ENCODE results near the gene ABCC1. TPM values are rescaled to one million over a fixed set of nuclear protein-coding genes. Genes with fewer than 3 reads are reported as not detected.

Gene ABCC1
- total RNA-seq, 1 experiment from 2014 or later: 56.4 TPM

DNA sequence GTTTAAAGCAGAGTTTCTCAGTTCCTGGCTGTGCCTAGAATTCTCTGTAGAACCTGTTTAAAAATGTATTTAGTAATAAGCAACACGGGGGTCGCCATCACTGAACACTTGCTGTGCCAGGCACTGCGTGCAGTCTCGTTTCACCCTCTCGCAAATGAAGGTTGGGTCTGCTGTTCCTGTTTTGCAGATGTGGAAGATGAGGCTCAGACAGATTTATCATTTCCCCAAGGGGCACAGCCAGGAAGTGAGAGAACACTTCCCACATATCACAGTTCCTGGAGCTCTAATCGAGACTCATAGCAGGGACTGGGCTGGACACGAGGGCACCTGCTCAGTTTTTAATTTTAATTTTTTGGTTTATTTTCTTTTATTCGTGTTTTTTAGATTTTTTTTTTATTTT, 151.2 kb downstream of the ABCC1 start:
- no peak overlapping the region for H2BK20ac ChIP-seq (ENCODE audit: low read depth, low read length, poor library complexity, severe bottlenecking)
- no peak overlapping the region for H2BK12ac ChIP-seq (ENCODE audit: insufficient read length, low read depth, low read length)
- no peak overlapping the region for H4K8ac ChIP-seq (replicated peaks; ENCODE audit: insufficient read length, low read depth, low read length)
- H3K4ac ChIP-seq (ENCODE audit: low read depth, low read length): no peak overlapping the region
- H3K27ac ChIP-seq (ENCODE audit: insufficient read length, low read depth, low read length): no peak overlapping the region
- no peak overlapping the region for H3K14ac ChIP-seq (ENCODE audit: insufficient read depth, low read length)
- Mint-ChIP-seq H3K4me3 (no peak overlapping the region), H3K36me3 (ENCODE audit: insufficient read depth in 1 of 3, low read depth in 3 of 3) (peaks cover 36 to 73% (median 69%) of the 10 kb centered on the region in 3 experiments; a peak in 6 of 7 replicates), H3K27ac (no peak overlapping the region; a peak in 1 of 7 replicates), H3K9me3 (no peaks in the 10 kb centered on the region), H3K4me1 (peaks cover 0 to 7% of the 10 kb centered on the region in 2 experiments; a peak in 2 of 4 replicates), H3K27me3 (ENCODE audit: low read depth) (no peaks in the 10 kb centered on the region)
- no peak overlapping the region for H3K18ac ChIP-seq (ENCODE audit: insufficient read length, low read depth, low read length)
- no CpG with 5 or more reads among the region's 8 CpGs for WGBS (ENCODE audit: extremely low coverage, insufficient read length, low lambda C conversion rate)
- no peak overlapping the region for H2BK120ac ChIP-seq (ENCODE audit: low read depth, low read length, poor library complexity, severe bottlenecking)
- no peak overlapping the region for H3K4me2 ChIP-seq (ENCODE audit: insufficient read depth, insufficient read length, low read length)
- H3K9ac ChIP-seq (ENCODE audit: extremely low read depth, insufficient read length, low read length): no peak overlapping the region
- no peaks in the 10 kb centered on the region for H3K79me2 ChIP-seq (ENCODE audit: insufficient read depth, low read length)
- no peak overlapping the region for H3K23ac ChIP-seq (ENCODE audit: insufficient read length, low read depth, low read length)
- H3K56ac ChIP-seq (ENCODE audit: insufficient read length, low read depth, low read length): no peak overlapping the region
- no peak for DNase-seq
- no peak overlapping the region for H2AFZ ChIP-seq (ENCODE audit: low read length)
- H3K27me3 ChIP-seq (ENCODE audit: insufficient read depth, low read length): no peaks in the 10 kb centered on the region
- no peak overlapping the region for H3T11ph ChIP-seq (ENCODE audit: low read length)
- no peak overlapping the region for H4K5ac ChIP-seq (ENCODE audit: insufficient read length, low read depth, low read length)
- no peak overlapping the region for H2BK15ac ChIP-seq (ENCODE audit: low read depth, low read length)
- H3K4me1 ChIP-seq (ENCODE audit: insufficient read depth, low read length): no peaks in the 10 kb centered on the region
- no peak overlapping the region for H2AK5ac ChIP-seq (ENCODE audit: insufficient read length, low read length)
- TF ChIP-seq, protein P1, sequence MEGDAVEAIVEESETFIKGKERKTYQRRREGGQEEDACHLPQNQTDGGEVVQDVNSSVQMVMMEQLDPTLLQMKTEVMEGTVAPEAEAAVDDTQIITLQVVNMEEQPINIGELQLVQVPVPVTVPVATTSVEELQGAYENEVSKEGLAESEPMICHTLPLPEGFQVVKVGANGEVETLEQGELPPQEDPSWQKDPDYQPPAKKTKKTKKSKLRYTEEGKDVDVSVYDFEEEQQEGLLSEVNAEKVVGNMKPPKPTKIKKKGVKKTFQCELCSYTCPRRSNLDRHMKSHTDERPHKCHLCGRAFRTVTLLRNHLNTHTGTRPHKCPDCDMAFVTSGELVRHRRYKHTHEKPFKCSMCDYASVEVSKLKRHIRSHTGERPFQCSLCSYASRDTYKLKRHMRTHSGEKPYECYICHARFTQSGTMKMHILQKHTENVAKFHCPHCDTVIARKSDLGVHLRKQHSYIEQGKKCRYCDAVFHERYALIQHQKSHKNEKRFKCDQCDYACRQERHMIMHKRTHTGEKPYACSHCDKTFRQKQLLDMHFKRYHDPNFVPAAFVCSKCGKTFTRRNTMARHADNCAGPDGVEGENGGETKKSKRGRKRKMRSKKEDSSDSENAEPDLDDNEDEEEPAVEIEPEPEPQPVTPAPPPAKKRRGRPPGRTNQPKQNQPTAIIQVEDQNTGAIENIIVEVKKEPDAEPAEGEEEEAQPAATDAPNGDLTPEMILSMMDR (conservative IDR thresholded peaks at IDR 0.05): no peak
- no peak overlapping the region for H2BK5ac ChIP-seq (ENCODE audit: insufficient read length, low read length)
- no peaks in the 10 kb centered on the region for H4K20me1 ChIP-seq (ENCODE audit: control insufficient read depth, insufficient read depth, insufficient read length)
- H3K9me3 ChIP-seq (ENCODE audit: control insufficient read depth, low read depth, low read length): no peaks in the 10 kb centered on the region
- H4K91ac ChIP-seq (ENCODE audit: insufficient read length, low read depth, low read length): no peak overlapping the region
- no peaks in the 10 kb centered on the region for H3K23me2 ChIP-seq (ENCODE audit: insufficient read length, low read depth, low read length, poor library complexity, severe bottlenecking)
- no peaks in the 10 kb centered on the region for H3K79me1 ChIP-seq (ENCODE audit: insufficient read depth, low read depth, low read length, poor library complexity, severe bottlenecking)
